ENCODE data around the gene ZBED1.
"Not testable (repeated sequence)": the region's sequence is repeated elsewhere in the genome, so short reads cannot be mapped to it uniquely, and the experiment has no call there.

Gene ZBED1

DNA sequence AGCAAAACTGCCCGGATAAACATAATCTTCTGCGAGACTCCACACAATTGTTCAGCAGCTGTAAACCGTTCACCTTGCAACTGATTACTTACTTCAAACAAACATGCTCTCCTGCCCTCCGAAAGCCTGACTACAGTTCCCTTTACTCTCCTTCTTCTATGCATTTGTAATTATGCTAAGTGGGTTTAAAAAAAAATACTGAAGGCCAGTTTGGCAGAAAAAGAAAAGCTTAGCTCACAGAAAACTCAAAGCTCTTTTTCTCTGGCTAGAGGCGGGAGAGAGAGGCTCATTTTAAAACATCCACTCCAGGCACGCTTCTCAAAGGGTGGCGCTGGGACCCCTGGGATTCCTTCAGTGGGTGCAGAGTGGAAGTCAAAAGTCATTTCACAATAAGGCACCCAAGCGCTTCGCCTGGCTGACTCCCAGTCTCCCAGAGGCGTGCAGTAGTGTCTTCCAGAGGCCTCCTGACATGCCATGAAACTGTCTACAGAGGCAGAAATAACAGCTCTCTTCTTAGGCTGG lies 1.9 kb downstream of the ZBED1 start:
- in situ Hi-C loops (cut with MboI; ENCODE audit: low sequenced_read_pairs) = no loop called here

DNA sequence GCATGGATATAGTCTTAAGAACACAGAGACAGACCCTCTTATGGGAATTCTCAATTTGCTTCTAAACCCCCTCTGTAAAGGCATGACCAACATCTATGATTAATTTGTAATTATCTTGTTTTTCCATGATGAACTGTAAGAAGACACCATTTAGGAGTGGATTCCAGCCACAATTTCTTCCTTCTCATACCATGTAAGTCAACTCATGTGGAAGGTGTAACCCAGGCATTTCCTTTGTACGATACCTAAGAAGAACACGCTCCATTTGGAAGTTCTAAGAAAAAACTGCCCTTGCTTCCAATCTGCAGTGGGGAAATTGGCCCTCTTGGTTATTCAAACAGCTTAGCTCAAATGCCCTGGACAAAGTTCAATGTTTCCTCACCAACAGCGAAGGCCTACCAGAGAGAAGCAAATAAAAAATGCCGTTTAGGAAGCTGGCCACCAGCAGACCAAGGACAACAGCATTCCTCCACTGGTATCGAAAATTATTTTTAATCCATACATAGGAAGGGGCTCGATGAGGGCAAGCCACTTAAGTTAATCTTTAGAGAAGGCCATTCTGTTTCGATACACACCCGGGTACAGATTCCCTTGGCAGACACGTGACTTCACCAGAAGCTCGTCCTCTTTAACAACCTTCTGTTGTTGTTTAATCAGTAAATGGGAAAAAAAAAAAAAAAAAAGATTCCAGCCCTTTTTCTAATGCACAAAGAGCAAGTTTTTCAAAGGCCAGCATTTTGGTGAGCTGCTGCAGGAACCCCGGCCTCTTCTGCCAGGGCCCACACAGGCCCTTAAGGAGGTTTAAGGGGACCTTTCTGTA lies 2.6 kb downstream of the ZBED1 start:
- in situ Hi-C loops (cut with MboI; ENCODE audit: low sequenced_read_pairs) = no loop called here

DNA sequence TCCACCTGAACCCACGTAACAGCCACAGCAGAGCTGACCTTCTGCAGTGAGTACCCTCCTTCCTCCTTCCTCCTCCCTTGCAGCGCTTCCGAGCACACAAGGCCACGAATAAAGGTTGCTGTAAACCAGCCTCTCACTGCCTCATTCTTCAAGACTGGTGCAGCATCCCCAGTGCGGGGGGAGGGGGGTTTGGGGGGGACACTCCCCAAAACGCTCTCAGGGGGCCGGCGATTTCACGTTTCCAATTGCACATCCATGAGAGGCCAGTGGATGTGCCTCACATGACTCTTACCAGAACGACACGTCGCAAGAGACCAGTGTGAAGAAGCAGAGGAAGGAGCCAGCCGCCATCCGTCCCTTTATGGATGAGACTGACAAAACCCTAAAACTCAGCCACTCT lies 5.2 kb downstream of the ZBED1 start:
- in situ Hi-C loops (cut with MboI; ENCODE audit: low sequenced_read_pairs) = no loop called here

DNA sequence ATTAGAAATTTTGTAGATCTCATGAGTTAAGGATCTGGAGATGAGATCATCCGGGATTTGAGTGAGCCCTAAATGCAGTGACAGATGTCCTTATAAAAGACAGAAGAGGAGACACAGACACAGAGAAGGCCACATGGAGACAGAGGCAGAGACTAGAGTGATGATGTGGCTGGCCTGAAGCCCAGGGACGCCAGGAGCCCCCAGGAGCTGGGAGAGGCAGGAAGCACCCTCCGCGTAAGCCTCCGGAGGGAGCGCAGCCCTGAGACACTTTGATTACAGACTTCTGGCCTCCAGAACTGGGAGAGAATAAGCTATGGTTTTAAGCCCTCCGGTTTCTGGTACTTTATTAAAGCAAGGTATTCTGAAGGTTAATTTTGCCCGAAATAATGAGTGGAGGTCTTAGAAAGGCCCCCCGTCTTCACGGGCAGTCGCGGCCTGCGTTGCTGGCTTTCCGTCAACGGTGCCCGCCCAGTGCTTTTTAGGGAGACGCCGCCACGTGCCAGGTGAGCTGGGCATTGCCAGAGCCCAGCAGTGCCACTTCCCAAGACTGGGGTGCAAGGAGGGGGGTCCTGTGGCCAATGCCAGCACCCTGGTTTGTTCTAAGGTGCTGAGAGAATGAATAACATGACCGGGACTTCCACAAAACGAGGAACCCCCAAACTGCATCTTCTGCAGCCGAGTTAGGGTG lies 8.1 kb downstream of the ZBED1 start:
- in situ Hi-C loops (cut with MboI; ENCODE audit: low sequenced_read_pairs) = no loop called here

DNA sequence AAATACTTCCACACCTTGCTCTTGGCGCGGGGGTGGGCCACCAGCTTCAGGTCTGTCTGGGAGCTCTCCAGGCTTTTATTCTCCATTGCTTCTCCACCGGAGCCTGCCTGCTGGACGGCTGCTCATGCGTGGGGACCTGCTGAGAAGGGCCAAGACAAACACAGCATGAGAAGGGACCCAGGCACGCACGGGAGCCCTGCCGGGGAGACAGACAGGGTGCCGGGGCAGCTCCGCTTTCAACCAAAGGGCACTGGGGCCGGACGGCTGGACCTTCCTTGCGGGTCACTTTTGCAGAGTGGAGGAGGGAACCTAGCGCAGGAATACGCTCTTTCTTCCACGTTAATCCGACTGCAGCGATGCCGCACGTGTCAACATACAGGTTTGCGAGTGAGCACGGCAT lies 10.1 kb downstream of the ZBED1 start:
- in situ Hi-C loops (cut with MboI; ENCODE audit: low sequenced_read_pairs) = no loop called here

DNA sequence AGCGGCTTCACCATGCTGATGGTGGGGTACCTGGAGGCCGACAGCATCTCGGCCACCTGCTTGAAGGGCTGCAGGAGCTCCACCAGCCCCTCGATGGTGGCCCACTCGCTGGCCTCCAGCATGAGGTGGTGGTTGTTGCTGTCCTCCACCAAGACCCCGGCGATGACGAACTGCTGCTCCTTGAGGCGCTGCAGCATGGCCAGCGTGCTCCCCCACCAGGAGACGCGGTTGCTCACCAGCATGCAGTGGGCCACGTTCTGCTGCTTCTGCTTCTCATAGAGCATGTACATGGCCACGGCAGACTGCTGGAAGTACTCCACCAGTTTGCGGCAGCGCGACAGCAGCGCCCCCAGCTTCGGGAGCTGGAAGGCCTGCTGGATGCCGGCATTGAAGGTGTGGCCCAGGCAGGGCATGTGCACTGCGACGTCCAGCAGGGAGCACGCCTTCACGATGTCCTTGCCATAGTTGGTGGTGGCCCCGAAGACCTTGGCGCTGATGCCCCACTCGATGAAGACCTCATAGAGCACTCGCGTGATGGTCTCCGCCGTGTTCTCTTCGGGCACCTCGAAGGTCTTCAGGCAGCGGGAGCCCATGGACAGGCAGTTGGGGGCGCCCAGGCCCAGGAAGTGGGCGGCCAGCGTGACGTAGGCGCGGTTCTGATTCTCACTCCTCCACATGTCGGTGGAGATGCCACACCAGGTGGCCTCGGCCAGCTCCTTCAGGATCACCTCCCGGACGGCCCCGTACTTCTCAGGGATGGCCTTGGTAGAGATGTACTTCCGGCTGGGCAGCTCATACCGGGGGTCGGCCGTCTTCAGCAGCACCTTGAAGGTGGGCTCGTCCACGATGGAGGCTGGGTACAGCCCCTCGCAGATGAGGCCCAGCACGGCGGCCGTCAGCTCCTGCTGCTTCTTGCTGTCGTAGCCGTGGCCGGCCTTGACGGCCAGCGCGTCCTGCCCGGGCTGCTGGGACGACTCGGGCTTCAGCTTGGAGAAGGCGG lies 11.0 kb downstream of the ZBED1 start:
- in situ Hi-C loops (cut with MboI; ENCODE audit: low sequenced_read_pairs) = no loop called here

DNA sequence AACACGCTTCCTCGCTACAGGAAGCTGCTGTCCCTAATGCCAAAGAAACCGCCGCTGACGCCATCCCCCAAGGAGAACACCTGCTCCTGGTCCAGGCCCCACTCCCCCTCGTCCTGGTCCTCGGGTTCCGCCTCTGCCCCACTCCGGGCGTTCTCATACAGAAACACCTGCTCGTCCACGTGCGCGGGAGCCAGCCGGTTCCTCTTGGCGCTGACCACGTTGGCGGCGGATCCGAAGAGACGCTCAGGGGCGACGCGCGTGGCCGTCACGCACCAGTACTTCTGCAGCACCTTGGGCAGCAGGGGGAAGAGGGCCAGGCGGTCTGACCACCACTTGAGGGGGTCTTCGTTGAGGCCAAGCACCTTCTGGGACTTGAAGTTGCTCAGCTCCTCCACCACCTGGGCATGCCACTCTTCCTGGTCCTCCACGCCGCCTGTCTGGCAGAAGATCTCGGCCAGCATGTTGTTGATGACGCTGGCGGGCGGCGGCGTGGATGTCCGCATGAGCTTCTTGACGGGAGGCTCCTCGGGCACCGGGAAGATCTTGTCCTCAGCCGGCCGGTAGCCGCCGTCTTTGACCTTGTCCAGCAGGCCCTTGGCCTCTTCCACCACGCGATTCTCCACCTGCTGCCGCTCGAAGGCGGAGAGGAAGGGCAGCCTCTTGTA lies 12.0 kb downstream of the ZBED1 start:
- in situ Hi-C loops (cut with MboI; ENCODE audit: low sequenced_read_pairs) = no loop called here

DNA sequence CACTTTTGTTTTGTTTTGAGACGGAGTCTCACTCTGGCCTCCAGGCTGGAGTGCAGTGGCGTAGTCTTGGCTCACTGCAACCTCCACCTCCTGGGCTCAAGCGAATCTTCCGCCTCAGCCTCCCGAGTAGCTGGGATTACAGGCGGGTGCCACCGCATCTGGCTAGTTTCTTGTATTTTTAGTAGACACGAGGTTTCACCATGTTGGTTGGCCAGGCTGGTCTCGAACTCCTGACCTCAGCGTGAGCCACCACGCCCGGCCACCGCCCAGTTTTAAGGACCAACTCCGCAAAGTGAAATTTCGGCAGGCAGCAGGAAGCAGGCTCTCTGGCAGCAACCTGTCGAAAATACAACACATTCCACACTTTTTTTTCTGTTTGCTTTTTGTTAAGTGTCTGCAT lies 13.4 kb downstream of the ZBED1 start:
- in situ Hi-C loops (cut with MboI; ENCODE audit: low sequenced_read_pairs) = no loop called here

DNA sequence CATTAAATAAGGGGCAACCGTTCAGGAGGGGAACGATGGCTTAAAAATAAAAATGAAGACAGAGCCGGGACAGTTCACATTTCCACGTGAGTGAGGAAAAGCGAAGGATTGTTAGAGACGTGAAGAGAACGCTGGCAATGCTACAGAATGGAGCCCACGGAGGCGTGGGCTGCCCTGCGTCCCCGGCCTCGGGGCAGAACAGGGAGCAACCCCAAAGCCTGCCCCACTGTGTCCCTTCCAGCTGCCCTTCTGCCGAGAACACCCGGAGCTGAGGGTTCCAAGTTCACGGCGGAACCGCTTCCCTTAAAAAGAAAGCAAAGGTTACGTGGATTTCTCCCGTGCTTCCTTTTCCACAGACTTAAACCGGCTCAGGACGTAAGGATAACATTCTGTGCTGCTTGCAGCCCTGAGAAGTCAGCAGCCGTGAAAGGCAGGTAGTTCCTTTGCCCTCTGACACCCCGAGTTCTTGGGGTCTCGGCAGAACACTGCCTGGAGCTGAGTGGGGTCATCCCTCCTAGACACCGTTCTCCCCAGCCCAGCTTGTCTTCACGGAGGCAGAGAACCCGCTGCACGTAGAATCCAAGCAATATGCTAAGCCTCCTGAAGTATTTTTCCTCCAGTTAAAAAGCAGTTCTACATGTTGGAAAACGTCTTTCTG lies 14.2 kb downstream of the ZBED1 start:
- in situ Hi-C loops (cut with MboI; ENCODE audit: low sequenced_read_pairs) = no loop called here

DNA sequence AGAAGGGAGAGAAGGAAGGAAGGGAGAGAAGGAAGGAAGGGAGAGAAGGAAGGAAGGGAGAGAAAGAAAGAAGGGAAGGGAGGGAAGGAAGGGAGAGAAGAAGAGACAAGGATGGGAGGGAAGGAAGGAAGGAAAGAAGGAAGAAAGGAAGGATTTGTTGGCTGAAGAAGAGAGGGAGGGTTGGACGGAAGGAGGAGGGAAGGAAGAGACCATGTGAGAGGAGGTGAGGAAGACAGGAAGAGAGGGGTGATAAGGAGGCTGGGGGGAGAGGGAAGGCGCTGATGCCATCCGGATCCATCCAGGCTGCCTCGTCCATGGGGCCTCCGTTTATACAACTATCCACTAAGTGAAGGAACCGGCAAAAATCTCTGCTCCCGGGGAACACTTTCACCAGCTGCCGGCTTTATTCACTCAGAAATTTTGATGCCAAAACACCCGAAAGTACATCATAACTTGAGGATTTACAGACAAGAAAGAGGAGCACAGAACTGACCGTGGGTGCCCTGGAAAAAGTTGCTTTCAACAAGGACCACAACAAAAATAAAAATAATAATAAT lies 14.9 kb downstream of the ZBED1 start:
- in situ Hi-C loops (cut with MboI; ENCODE audit: low sequenced_read_pairs) = no loop called here

DNA sequence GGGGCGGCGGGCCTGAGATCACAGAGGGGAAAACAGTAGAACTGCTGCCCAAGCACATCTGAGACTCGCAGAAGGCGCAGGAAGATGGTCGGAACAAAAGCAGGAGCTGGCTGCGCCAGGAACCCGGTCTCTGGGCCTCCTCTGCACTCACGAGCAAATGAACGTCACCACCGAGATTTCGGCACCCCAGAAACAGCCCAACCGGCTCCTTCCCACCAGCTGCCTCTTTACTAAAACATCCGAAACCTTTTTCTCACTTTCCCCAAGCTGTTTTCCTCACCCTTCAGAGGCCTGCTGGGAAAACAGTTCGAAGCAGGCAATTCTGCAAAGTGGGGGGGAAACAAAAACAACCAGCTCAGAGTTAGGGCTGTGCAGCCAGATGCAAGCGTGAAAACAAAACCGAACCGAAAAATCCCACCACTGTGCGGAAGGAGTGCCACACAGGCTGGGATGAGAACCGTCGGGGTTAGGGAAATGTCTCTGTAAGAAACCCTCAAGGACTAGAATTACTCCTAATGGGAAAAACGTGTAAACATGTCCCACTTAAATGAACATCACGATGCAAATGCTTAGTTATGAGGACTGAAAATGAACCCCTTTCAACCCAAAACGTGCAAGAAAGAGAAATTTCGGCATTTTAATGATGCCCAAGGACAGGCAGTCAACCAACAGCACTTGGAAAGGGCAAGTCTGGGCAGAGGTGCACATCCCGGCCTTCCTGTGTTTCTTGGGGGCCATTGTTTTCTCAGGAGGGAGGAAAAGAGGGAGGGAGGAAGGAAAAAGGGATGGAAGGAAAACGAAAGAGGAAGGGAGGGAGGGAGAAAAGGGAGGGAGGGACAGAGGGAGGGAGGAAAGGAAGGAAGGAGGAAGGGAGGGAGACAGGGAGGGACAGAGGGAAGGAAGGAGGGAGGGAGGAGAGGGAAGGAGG lies 15.8 kb downstream of the ZBED1 start:
- in situ Hi-C loops (cut with MboI; ENCODE audit: low sequenced_read_pairs) = no loop called here

DNA sequence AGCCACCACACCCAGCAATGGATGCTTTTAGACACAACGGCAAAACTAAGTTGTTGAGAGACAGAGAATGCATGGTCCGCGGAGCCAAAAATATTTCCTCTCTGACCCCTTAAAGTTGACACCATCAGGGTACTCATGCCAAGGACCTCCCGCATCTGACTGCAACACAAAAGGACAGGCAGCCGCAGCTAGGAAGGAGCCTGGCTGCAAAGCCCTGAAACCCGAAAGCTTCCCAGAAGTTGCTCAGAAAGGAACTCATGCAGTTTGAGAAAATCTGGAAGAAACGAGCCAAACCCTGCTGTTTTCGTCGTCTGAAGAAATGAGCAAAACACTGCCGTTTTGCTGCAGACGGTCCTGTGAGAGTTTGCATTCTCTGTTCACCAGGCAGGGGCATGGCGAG lies 16.5 kb downstream of the ZBED1 start:
- in situ Hi-C loops (cut with MboI; ENCODE audit: low sequenced_read_pairs) = no loop called here

DNA sequence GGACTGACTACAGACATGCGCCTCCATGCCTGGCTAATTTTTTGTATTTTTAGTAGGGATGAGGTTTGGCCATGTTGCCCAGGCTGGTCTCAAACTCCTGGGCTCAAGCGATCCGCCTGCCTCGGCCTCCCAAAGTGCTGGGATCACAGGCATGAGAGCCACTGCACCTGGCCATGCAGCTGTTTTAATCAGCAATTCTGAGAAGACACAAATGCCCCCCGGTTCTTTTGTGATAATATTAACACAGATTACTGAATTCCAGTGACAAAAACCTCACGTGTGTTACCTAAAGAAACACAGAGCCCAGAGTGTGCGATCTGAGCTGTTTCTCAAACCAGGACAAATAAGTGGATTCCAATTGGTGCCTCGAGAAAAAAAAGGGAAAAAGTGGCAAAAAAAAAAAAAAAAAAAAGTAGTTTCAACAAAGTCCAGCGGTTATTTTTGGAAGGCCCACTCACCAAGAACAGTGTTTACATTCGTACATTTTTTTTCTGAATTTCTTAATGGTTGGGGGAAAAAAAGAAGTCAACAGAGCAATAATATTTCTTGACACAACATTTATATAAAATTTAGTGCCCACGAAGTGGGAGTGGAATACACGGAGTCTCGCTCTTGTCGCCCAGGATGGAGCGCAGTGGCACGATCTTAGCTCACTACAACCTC lies 17.2 kb downstream of the ZBED1 start:
- in situ Hi-C loops (cut with MboI; ENCODE audit: low sequenced_read_pairs) = no loop called here

DNA sequence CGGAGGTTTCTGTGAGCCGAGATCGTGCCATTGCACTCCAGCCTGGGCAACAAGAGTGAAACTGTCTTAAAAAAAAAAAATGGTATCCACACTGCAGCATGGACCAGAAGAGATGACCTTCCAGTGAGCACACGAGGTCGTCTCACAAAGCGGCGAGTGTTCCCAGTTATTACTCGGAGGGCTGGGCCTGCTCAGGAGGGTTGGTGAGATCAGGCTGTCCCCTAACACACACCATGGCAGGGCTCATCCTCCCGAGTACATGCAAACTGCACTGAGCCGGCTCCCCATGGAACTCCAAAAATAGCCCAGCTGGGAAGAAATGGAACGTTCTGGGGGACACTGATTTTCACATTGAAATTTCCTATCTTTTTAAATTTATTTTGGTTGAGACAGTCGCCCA lies 19.2 kb downstream of the ZBED1 start:
- in situ Hi-C loops (cut with MboI; ENCODE audit: low sequenced_read_pairs) = not testable (repeated sequence)

DNA sequence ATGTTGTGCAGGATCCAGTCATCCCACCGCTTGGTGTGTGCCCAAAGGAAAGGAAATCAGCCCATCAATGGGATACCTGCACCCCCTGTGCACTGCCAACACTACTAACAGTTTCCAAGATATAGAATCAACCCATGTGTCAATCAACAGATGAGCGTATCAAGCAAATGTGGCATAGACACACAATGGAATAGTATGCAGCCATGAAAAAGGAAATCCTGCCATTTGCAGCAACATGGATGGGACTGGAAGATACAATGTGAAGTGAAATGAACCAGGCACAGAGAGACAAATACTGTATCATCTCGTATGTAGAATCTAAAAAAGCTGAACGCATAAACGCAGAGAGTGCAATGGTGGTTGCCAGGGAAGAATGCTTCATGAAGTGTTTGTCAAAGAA lies 20.8 kb downstream of the ZBED1 start:
- in situ Hi-C loops (cut with MboI; ENCODE audit: low sequenced_read_pairs) = not testable (repeated sequence)

DNA sequence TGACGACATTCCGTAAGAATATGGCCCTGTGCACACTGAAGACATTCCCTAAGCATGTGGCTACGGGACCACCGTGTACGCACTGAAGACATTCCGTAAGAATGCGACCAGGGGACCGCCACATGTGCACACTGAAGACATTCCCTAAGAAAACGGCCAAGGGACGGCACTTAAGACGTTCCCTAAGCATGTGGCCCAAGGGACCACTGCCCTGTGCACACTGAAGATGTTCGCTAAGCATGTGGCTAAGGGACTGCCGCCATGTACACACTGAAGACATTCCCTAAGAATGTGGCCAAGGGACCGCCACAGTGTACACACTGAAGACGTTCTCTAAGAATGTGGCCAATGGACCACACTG lies 21.4 kb downstream of the ZBED1 start:
- in situ Hi-C loops (cut with MboI; ENCODE audit: low sequenced_read_pairs) = no loop called here

DNA sequence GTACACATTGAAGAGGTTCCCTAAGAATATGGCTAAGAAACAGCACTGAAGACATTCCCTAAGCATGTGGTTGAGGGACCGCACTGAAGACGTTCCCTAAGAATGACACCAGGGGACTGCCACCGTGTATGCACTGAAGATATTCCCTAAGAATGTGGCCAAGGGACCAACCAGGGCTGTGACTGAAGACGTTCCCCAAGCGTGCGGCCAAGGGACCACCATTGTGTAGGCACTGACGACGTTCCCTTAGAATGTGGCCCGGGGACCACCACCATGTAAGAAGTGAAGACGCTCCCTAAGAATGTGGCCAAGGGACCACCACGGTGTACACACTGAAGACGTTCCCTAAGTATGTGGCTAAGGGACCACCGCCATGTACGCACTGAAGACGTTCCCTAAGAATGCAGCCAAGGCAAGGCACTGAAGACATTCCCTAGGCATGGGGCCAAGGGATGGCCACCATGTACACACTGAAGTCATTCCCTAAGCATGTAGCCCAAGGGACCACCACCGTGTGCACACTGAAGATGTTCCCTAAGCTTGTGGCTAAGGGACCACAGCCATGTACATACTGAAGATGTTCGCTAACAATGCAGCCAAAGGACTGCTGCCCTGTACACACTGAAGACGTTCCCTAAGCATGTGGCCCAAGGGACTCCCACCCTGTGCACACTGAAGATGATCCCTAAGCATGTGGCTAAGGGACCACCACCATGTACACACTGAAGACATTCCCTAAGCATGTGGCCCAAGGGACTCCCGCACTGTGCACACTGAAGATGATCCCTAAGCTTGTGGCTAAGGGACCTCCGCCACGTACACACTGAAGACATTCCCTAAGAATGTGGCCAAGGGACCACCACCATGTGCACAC lies 22.0 kb downstream of the ZBED1 start:
- in situ Hi-C loops (cut with MboI; ENCODE audit: low sequenced_read_pairs) = no loop called here

Measured in hTERT RPE-1 (cell line).